GM21381 (cell line): ENCODE results near the gene CEP20.

Source experiments
- ATAC-seq: cut with Tn5 transposase; IDR thresholded peaks from one replicate; pipeline ENCODE4 v1.9.1; 2021; ENCODE audit warnings: mild to moderate bottlenecking, moderate library complexity; ENCODE audit not compliant: unreplicated experiment

CEP20 gene

DNA sequence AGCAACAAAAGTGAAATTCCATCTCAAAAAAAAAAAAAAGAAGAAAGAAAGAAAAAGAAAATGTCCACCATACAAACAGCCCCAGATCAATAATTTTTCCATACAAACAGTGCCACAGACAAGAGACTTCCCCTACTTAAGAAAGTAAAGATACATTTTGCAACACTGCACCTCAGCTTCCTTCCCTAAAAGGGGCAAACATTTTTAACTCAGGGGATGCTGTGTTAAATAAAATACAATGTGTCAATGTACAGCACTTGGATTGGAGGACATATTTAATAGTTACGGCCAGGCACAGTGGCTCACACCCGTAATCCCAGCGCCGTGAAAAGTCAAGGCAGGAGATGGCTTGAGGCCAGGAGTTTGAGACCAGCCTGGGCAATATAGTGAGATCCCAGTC lies 53.9 kb downstream of the CEP20 start:
- no peak for ATAC-seq

DNA sequence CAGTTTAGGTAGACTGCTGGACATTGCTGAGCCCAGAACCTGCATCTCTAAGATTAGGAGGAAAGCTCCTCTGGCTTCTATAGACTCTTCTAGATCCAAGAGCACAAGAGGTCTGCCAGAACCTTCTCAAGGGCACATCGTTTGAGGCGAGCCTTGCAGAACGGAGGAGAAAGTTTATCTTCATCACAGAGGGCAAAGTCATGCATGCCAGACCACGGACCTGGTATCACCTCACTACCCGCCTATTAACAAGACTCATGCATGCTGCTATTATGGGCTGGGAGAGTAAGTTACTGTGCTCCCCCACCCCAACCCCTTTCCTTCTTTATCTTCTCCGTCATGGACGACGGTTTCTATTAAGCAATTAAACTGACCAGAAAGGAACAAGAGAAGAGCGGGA lies 54.9 kb downstream of the CEP20 start:
- no peak for ATAC-seq

DNA sequence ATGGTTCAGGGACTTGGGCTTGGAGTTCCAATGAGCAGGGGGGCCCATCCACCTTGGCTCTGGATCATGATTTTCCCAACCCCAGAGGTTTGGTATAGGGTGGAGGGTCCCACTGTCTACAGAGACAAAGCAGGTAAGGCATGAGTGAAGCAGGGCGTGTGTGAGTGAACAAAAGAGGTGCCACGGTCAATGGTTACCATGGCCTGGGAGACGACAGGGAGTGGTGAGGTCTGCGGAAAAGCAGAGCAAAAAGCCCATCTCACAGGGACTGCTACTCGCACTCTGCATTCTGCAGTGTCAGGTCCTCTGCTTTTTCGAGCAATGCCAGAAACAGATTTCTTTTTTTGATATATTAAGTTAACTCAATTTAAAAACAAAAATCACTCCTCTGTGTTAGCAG lies 56.2 kb downstream of the CEP20 start:
- ATAC-seq: no peak

DNA sequence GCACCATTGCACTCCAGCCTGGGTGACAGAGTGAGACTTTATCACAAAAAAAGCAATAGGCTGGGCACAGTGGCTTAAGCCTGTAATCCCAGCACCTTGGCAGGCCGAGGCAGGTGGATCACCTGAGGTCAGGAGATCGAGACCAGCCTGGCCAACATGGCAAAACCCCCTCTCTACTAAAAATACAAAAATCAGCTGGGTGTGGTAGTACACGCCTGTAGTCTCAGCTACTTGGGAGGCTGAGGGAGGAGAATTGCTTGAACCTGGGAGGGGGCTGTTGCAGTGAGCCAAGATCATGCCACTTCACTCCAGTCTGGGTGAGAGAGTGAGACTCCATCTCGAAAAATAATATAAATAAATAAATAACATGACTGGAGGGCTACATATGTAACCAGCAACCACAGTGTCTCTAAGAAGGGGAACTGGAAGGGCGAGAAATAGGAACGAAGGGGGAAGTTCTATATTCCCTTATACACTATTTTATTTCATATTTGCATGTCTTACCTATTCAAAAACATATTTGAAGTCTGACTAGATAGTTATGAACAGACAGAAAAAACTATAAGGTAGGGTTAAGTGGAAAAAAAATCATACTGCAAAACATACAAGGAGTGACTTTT lies 57.5 kb downstream of the CEP20 start:
- no peak for ATAC-seq

DNA sequence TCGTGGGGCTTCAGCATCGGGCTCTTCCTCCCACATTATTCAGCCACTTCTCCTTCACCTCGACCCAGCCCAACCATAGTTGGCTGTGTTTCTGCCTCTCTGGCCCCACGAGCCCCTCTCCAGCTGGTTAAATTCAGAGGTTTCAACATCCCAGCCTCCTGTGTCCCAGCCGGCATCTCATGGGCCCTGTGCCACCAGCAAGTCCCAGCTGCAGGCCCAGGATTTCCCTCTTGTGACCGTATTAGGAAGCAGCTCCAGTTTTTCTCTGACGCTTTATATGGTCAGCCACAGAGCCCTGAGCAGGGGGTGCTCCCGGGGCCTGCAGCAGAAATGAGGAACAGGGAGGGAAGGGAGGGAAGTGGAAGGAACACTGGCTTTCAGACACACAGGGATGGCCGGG lies 58.9 kb downstream of the CEP20 start:
- ATAC-seq: no peak

DNA sequence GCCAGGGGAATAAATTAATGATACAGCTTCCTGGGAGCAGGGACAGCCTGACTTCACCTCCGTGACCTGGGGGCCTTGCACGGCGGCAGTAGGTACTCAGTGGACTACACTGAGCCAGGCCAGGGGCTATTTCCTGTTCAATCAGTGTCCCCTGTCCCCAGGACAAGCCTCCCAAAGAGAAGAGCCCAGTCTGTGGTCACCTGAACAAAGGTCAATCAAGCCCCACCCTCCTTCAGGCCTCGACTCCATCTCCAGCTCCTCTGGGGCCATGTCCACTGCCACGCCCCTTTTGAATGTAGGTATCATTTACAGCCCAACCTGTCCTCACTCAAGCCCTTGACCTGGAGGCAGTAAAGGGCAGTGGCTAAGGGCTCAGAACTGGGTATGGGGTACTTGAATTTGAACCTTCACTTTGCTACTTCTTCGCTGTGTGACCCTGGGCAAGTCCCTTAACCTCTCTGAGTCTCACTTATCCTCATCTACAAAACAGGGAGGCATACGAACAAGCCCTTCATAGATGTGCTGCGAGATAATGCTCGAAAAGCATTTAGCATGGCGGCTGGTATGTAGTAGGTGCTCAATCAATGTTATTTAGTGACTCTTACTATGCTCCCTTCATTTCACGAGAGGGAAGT lies 60.6 kb downstream of the CEP20 start:
- ATAC-seq: no peak

DNA sequence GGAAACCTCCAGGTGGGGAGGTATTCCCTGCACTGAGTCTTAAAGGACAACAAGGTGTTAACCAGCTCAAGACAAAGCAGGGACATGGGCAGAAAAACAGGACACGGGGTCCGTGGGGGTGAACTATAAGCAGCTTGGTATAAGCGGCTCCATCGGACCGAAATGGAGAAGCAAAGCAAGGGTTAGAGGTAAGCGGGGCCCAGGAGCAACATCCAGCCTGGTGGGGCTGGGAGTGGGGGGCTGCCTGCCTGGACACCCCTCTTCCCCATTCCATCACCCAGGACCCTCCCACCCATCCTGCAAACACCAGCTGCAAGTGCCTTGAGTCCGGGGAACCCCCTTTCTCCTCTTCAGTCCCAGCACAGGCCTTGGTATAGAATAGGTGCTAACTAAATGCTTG lies 61.1 kb downstream of the CEP20 start:
- no peak for ATAC-seq

DNA sequence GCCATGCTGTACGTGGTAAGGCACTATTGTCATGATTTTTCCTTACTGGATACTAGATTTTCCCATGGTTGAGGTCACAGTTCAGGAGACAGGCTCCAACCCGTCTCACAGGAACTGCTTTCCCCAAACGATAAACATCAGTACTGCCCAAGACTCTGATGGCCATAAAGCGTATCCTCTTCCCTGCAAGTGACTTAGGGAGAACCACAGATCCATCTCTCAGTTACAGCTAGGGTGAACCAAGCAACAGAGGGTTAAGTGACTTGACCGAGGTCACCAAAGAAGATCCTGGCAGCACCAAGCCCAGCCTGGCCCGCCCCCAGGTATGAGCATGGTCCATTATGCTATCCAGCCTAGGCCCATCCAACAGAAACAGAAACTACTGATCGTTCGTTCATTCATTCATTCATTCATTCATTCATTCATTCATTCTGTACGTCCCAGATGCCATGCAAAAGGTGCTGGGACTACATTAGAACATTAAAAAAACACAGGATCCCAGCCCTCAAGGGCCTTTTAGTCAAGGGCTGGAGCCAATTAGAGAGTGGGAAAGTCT lies 62.6 kb downstream of the CEP20 start:
- ATAC-seq: no peak

DNA sequence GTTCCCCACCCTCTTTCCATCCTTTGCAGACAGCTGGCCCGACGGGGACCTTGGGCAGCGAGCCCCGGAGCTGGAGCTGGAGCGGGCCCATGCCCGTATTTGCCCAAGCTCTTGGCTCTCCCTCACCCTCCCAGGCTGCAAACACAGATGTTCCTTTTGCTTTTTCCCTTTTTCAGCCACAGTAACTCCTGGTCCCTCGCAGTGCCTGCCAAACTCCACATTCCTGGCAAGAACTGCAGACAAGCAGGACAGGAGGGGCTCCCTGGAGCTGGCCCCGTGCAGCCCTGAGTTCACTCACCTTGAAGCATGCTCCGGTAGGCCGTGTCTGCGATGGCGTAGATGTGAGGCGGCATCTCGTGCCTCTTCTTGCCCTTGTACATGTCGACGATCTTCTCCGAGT lies 65.4 kb downstream of the CEP20 start:
- ATAC-seq: no peak

DNA sequence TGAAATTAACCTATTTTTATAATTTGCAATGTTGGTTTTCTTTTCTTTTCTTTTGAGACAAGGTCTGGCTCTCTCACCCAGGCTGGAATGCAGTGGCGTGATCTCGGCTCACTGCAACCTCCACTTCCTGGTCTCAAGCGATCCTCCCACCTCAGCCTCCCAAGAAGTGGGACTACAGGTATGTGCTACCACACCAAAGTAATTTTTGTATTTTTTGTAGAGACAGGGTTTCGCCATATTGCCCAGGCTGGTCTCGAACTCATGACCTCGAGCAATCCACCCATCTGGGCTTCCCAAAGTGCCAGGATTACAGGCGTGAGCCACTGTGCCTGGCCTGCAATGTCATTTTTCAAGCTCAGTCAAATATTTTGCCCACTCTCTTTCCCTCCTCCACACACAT lies 67.6 kb downstream of the CEP20 start:
- no peak for ATAC-seq

DNA sequence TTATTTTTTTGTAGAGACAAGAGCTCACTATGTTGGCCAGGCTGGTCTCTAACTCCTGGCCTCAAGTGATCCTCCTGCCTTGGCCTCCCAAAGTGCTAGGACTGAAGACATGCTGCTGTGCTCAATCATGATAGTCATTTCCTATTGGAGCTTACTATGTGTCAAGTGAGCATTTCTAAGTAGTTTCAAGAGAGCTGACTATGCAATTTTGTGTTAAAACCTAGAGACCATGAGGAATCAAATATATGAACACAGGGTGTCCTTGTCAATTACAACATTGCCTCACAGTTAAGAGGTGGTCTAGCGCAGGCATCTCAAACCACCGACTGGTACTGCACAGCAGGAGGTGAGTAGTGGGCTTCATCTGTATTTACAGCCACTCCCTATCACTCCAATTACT lies 69.4 kb downstream of the CEP20 start:
- ATAC-seq: no peak

DNA sequence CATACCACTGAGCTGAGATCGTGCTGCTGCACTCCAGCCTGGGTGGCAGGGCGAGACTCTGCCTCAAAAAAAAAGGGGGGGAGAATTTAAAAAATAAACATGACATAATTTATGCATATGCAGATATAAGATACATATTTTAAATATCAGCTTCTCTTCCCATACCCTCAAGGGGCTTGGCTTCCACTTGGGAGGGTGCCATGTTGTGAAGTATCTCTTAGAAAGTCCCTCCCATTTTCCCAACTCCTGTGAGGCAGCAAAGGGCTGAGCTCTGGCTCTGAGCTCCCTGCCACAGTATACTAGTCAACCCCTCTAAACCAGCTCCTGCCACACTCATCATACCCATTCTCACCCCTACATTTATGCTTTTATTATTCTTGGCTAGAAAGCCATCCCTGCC lies 71.0 kb downstream of the CEP20 start:
- no peak for ATAC-seq

DNA sequence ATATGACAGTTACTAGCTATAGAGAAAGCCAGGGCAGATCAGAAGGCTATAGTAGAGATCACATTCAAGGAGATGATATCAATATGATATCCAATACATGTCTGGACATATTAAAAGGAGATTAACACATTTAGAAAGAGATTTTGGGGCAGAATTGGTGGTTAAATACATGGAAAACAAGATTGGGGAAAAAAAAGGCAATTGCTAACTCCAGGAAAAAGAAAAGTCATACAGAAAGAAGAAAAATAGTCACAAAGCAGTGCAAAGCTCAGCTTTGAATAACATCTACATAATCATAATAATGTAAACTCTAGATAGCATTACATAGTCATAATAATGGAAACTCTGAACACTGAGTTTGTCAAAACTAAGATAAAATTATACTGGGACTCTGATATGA lies 72.2 kb downstream of the CEP20 start:
- ATAC-seq: no peak
